ENCODE measurements around the gene CNTNAP2. TPM values are rescaled to one million over a fixed set of nuclear protein-coding genes. Genes with fewer than 3 reads are reported as not detected.

Gene CNTNAP2
- total and polyA plus RNA-seq, 2 of the 13 experiments (the other 11 are each of a cell fraction or from before 2014, with no cell fraction given), result 0.40 to 0.42 TPM

DNA sequence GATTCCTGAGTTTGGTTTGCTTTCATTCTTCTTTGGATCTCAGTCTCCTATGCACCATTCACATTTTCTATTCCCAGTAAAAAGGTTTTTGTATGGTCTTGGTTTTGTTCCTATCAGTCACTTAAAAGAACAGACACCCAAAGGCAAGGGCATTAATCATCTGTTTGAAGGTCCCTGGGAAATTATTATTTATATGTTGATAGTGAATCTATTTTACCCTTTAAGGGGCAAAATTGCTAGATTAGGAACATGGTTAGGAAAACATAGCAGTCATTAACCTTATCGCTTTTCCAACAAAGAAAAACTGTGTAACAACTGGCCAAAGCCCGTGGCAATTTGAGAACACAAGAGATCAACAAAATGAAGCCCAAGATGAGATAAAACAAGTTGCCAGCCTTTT is 1327.3 kb downstream of the CNTNAP2 start:
- Histone ChIP-seq H3K4me3 (replicated peaks in 1 of 3; ENCODE audit: insufficient read depth in 1 of 3, low read depth in 2 of 3, low read length in 3 of 3) (no peak overlapping the region), H3K9me3 (ENCODE audit: low read length) (peaks cover 73% of the 10 kb centered on the region), H3K9ac (ENCODE audit: insufficient read depth, low read depth, low read length) (no peak overlapping the region), H4K20me1 (ENCODE audit: insufficient read depth, low read length) (no peaks in the 10 kb centered on the region), H3K4me1 (ENCODE audit: insufficient read depth, low read length) (no peaks in the 10 kb centered on the region), H3K36me3 (replicated peaks in 1 of 2; ENCODE audit: control insufficient read depth in 1 of 2, insufficient read depth in 2 of 2, low read length in 2 of 2) (no peaks in the 10 kb centered on the region), H3K4me2 (ENCODE audit: low read depth, low read length) (no peak overlapping the region), H3K79me2 (ENCODE audit: insufficient read depth, low read length) (no peaks in the 10 kb centered on the region), H2AFZ (ENCODE audit: low read length) (no peak overlapping the region), H3K27ac (ENCODE audit: extremely low read length, insufficient read depth, low read length) (no peak overlapping the region), H3K27me3 (ENCODE audit: control insufficient read depth in 1 of 2, insufficient read depth in 2 of 2, low read length in 2 of 2) (no peaks in the 10 kb centered on the region)
- in situ Hi-C loops (cut with HindIII; ENCODE audit: extremely low pct_ligation_motif_present, low pct_unique_long_range_greater_than_20kb) (no loop called here), intact Hi-C loops (cut with micrococcal nuclease; ENCODE audit: unreplicated experiment) (no loop called here)
- POLR2A ChIA-PET, result no interaction called here
- no TSS peak for BruUV-seq (replicated peaks)
- CTCF ChIA-PET (ENCODE audit: low intra/inter-chr PET ratio, low total read pairs), result no interaction called here
- ATAC-seq (no peak), DNase-seq (ENCODE audit: low spot score) (no peak), FAIRE-seq (no peak)
- 6% methylated on average over 2 of the region's 2 CpGs for WGBS (ENCODE audit: low lambda C conversion rate)
- TF ChIP-seq ZNF724P (CRISPR knock-in tag; IDR thresholded peaks at IDR 0.05; ENCODE audit: borderline replicate concordance) (no peak), ZNF746 (CRISPR knock-in tag; IDR thresholded peaks at IDR 0.05) (no peak), PCBP1 (IDR thresholded peaks at IDR 0.05; ENCODE audit: borderline replicate concordance, low read depth, low read length) (no peak), ZNF773 (CRISPR knock-in tag; IDR thresholded peaks at IDR 0.05; ENCODE audit: borderline replicate concordance) (no peak), NFRKB (IDR thresholded peaks at IDR 0.05) (no peak), ZNF788 (CRISPR knock-in tag; IDR thresholded peaks at IDR 0.05; ENCODE audit: borderline replicate concordance) (no peak)
- TF ChIP-seq, protein P1, sequence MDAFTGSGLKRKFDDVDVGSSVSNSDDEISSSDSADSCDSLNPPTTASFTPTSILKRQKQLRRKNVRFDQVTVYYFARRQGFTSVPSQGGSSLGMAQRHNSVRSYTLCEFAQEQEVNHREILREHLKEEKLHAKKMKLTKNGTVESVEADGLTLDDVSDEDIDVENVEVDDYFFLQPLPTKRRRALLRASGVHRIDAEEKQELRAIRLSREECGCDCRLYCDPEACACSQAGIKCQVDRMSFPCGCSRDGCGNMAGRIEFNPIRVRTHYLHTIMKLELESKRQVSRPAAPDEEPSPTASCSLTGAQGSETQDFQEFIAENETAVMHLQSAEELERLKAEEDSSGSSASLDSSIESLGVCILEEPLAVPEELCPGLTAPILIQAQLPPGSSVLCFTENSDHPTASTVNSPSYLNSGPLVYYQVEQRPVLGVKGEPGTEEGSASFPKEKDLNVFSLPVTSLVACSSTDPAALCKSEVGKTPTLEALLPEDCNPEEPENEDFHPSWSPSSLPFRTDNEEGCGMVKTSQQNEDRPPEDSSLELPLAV (CRISPR knock-in tag; conservative IDR thresholded peaks at IDR 0.05; ENCODE audit: low read depth), result no peak
- TF ChIP-seq, protein P2, sequence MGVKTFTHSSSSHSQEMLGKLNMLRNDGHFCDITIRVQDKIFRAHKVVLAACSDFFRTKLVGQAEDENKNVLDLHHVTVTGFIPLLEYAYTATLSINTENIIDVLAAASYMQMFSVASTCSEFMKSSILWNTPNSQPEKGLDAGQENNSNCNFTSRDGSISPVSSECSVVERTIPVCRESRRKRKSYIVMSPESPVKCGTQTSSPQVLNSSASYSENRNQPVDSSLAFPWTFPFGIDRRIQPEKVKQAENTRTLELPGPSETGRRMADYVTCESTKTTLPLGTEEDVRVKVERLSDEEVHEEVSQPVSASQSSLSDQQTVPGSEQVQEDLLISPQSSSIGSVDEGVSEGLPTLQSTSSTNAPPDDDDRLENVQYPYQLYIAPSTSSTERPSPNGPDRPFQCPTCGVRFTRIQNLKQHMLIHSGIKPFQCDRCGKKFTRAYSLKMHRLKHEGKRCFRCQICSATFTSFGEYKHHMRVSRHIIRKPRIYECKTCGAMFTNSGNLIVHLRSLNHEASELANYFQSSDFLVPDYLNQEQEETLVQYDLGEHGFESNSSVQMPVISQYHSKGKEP (CRISPR knock-in tag; IDR thresholded peaks at IDR 0.05), result no peak
- TF ChIP-seq, protein P3, sequence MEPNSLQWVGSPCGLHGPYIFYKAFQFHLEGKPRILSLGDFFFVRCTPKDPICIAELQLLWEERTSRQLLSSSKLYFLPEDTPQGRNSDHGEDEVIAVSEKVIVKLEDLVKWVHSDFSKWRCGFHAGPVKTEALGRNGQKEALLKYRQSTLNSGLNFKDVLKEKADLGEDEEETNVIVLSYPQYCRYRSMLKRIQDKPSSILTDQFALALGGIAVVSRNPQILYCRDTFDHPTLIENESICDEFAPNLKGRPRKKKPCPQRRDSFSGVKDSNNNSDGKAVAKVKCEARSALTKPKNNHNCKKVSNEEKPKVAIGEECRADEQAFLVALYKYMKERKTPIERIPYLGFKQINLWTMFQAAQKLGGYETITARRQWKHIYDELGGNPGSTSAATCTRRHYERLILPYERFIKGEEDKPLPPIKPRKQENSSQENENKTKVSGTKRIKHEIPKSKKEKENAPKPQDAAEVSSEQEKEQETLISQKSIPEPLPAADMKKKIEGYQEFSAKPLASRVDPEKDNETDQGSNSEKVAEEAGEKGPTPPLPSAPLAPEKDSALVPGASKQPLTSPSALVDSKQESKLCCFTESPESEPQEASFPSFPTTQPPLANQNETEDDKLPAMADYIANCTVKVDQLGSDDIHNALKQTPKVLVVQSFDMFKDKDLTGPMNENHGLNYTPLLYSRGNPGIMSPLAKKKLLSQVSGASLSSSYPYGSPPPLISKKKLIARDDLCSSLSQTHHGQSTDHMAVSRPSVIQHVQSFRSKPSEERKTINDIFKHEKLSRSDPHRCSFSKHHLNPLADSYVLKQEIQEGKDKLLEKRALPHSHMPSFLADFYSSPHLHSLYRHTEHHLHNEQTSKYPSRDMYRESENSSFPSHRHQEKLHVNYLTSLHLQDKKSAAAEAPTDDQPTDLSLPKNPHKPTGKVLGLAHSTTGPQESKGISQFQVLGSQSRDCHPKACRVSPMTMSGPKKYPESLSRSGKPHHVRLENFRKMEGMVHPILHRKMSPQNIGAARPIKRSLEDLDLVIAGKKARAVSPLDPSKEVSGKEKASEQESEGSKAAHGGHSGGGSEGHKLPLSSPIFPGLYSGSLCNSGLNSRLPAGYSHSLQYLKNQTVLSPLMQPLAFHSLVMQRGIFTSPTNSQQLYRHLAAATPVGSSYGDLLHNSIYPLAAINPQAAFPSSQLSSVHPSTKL (CRISPR knock-in tag; IDR thresholded peaks at IDR 0.05), result no peak
